ENCODE results near the gene CACNA1A.

CACNA1A gene

DNA sequence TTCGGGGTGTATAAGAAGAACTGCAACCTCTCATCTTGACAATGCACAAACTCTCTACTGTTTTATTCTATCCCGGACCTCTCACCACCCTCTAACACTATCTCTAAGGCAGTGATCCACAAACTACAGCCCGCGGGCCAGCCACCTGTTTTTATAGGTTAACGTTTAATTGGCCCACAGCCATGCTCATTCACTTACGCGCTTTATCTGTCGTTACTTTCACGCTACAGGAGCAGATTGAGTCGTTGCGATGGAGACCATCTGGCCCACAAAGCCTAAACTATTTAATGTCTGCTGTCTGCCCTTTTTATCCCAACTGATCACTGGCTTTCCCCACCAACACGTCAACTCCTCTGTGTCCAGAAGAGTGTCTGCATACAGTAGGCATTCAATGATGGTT is 158.9 kb downstream of the CACNA1A start:
- H3K4me3 Mint-ChIP-seq = no peak overlapping the region
- no peak overlapping the region for H3K27ac Mint-ChIP-seq
- no peaks in the 10 kb centered on the region for H3K36me3 Mint-ChIP-seq (ENCODE audit: low read depth)
- DNase-seq = no peak
- H3K4me1 Mint-ChIP-seq (ENCODE audit: low read depth) = no peaks in the 10 kb centered on the region
- H3K9me3 Mint-ChIP-seq = peaks cover 9% of the 10 kb centered on the region
- H3K27me3 Mint-ChIP-seq = peaks cover 22% of the 10 kb centered on the region

DNA sequence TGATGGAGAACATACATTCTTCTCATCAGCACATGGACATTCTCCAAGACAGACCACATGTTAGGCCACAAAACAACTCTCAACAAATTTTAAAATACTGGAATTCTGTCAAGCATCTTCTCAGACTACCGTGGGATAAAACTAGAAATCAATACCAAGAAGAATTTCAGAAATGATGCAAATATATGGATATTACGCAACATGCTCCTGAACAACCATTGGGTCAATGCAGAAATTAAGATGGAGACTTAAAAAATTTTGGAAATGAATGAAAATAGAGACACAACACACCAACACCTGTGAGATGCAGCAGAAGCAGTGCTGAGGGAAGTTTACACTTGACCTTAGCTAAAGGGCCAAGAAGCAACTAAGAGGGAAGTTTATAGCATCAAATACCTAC is 162.8 kb downstream of the CACNA1A start:
- no peak for DNase-seq
- H3K9me3 Mint-ChIP-seq = no peaks in the 10 kb centered on the region
- no peak overlapping the region for H3K27ac Mint-ChIP-seq
- peaks cover 39% of the 10 kb centered on the region for H3K27me3 Mint-ChIP-seq
- H3K4me3 Mint-ChIP-seq = no peak overlapping the region
- no peaks in the 10 kb centered on the region for H3K36me3 Mint-ChIP-seq (ENCODE audit: low read depth)
- H3K4me1 Mint-ChIP-seq (ENCODE audit: low read depth) = no peaks in the 10 kb centered on the region

DNA sequence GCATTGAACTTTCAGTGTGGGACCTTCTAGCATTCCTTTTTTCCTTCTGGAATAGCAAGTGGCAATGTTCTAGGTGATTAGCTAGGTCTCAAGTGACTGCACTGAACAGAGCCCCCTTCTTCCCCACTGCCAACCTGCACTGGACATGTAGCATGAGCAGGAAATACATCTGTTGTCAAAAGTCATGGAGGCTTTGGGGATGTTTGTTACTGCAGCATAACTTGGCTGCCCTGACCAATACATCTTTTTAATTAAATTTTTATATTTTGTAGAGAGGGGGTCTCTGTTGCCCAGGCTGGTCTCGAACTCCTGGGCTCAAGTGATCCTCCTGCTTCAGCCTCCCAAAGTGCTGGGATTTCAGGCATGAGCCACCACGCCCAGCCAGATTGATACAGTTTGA is 163.6 kb downstream of the CACNA1A start:
- Mint-ChIP-seq H3K4me3 (no peak overlapping the region), H3K36me3 (ENCODE audit: low read depth) (no peaks in the 10 kb centered on the region), H3K27me3 (peaks cover 39% of the 10 kb centered on the region), H3K27ac (no peak overlapping the region), H3K4me1 (ENCODE audit: low read depth) (no peaks in the 10 kb centered on the region), H3K9me3 (no peaks in the 10 kb centered on the region)
- DNase-seq = no peak

DNA sequence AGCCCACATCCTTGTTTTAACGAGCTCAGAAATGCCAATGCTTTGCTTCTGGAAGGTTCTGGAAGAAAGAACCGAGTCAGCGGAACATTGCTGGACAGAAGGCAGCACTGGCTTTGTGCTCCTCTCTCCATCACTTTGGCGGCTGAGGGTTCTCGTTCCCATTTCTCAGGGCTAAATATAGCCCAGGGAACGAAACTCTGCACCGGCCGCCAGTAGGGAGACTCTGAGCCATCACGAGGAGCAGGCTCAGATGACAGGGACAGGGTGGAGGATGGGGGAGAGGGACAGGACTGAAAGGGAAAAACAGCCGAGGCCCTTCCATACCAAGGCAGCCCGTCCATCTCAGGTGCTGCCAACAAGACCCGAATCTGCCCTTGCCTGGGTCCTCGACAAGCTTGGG is 166.4 kb downstream of the CACNA1A start:
- peaks cover 34% of the 10 kb centered on the region for H3K27me3 Mint-ChIP-seq
- no peak for DNase-seq

DNA sequence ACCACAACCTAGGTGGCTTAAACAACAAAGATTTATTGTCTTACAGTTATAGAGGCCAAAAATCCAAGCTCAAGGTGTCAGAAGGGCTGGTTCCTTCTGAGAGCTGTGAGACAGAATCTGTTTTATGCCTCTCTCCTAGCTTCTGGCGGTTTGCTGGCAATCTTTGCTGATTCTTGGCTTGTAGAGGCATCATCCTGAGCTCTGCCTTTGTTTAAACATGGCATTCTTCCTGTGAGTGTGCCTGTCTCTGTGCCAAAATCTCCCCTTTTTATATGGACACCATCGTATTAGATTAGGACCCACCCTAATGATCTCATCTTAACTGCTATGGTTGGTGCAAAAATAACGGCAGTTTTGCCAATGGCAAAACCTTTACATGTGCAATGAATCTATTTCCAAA is 169.1 kb downstream of the CACNA1A start:
- H3K27ac Mint-ChIP-seq = no peak overlapping the region
- no peak for DNase-seq
- no peaks in the 10 kb centered on the region for H3K4me1 Mint-ChIP-seq (ENCODE audit: low read depth)
- peaks cover 42% of the 10 kb centered on the region for H3K27me3 Mint-ChIP-seq
- H3K4me3 Mint-ChIP-seq = no peak overlapping the region
- H3K36me3 Mint-ChIP-seq (ENCODE audit: low read depth) = no peaks in the 10 kb centered on the region
- H3K9me3 Mint-ChIP-seq = no peaks in the 10 kb centered on the region

More for the DNA sequence above, 166.4 kb downstream of the CACNA1A start:
- Mint-ChIP-seq H3K27ac (no peak overlapping the region), H3K9me3 (no peaks in the 10 kb centered on the region), H3K4me3 (no peak overlapping the region), H3K4me1 (ENCODE audit: low read depth) (no peaks in the 10 kb centered on the region), H3K36me3 (ENCODE audit: low read depth) (no peaks in the 10 kb centered on the region)

DNA sequence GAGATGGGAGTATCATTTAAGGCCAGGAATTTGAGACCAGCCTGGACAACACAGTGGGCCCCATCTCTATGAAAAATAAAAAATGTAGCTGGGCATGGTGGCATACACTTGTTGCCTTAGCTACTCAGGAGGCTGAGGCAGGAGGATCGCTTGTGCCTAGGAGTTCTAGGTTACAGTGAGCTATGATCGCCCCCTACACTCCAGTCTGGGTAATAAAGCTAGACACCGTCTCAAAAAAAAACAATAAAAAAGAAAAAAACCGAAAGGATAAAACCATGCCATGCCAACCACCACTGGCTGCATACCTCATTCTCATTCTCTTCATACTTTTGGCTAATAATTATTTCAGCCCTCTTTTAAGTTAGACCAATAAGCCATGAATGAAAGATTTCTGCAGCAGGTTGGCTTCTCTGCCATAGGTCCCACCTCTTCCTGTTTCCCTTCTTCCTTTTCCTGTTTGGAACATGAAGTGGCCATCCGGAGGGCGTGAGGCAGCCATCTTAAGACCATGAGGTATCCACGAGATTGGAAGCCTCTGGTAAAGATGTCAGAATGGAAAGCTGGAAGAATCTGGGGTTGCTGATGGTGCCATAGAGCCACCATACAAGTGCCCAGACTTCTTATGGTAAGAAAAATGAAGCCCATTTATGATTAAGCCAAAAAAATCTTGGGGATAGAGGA is 171.3 kb downstream of the CACNA1A start:
- H3K27ac Mint-ChIP-seq = no peak overlapping the region
- peaks cover 30% of the 10 kb centered on the region for H3K27me3 Mint-ChIP-seq
- H3K4me1 Mint-ChIP-seq (ENCODE audit: low read depth) = no peaks in the 10 kb centered on the region
- no peaks in the 10 kb centered on the region for H3K36me3 Mint-ChIP-seq (ENCODE audit: low read depth)
- H3K9me3 Mint-ChIP-seq = no peaks in the 10 kb centered on the region
- no peak for DNase-seq
- no peak overlapping the region for H3K4me3 Mint-ChIP-seq

DNA sequence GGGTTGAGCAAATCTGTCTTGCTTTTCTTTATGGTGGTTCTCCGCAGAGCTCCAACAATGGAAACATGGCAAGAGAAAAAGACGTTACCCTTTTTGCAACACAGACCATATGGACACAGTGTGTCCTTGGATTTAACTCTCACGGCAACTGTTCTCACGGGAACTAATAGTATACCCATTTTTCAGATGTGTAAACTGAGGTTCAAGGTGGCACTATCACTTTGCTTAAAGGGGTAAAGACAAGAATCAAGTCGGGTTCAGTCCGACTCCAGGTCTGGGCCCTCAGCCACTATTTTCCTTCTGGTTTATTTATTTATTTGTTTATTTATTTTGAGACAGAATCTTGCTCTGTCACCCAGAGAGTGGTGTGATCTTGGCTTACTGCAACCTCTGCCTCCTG is 176.0 kb downstream of the CACNA1A start:
- Mint-ChIP-seq H3K4me3 (no peak overlapping the region), H3K4me1 (ENCODE audit: low read depth) (no peaks in the 10 kb centered on the region), H3K36me3 (ENCODE audit: low read depth) (no peaks in the 10 kb centered on the region), H3K9me3 (no peaks in the 10 kb centered on the region), H3K27me3 (peaks cover 29% of the 10 kb centered on the region), H3K27ac (no peak overlapping the region)
- DNase-seq = no peak

DNA sequence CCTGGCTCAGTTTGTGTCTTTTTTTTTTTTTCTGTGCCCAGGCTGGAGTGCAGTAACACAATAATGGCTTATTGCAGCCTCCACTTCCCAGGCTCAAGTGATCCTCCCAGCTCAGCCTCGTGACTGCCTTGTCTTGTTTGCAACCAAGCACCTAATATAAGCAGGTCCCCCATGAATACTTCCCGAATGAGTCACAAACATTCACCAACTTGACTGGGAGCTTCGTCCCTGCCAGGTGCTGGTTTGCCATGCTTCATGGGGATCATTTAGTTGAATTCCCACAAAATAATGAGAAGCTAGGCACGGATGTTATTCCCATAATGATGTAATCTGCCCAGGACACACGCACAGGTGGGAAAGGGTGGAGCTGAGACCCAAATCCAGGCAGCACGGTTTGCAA is 176.5 kb downstream of the CACNA1A start:
- no peak overlapping the region for H3K4me3 Mint-ChIP-seq
- no peaks in the 10 kb centered on the region for H3K36me3 Mint-ChIP-seq (ENCODE audit: low read depth)
- H3K4me1 Mint-ChIP-seq (ENCODE audit: low read depth) = no peaks in the 10 kb centered on the region
- no peak overlapping the region for H3K27ac Mint-ChIP-seq
- no peaks in the 10 kb centered on the region for H3K9me3 Mint-ChIP-seq
- no peak for DNase-seq
- H3K27me3 Mint-ChIP-seq = peaks cover 26% of the 10 kb centered on the region

DNA sequence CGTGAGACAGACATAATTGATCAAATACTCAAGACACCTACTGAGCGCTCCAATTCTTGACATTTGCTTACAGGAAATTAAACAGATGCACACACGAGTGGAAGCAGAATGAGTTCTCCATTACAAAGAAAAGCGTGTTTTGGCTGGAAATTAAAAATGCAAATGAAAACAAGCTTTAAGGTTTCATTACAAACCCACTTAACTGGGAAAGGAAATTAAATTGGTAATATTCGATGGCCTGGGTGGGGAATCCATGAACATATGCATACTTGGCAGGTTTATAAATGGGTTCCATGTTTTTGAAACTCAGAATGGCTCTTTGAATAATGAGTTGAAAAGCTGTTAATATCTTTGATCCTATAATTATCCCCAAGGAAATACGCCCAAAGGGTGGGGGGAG is 178.0 kb downstream of the CACNA1A start:
- H3K4me1 Mint-ChIP-seq (ENCODE audit: low read depth) = no peaks in the 10 kb centered on the region

DNA sequence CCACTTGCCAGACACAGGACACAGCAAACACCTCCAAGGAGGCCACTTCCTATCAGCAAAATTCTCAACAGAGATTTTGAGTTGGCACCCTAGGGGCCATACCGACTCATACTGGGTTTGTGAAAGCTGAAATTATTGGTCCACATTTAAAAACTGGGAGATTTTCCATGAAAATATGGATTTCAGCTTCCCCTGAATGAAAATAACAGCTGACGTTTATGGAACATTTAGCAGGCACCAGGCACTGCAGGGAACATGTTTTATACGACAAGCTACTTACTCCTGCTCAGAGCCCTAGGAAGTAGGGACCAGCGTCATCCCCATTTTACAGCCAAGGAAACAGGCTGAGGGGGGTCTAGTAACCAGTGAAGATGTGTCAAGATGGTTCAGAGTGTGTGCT is 186.8 kb downstream of the CACNA1A start:
- Mint-ChIP-seq H3K9me3 (peaks cover 8% of the 10 kb centered on the region), H3K36me3 (ENCODE audit: low read depth) (no peaks in the 10 kb centered on the region), H3K27me3 (peaks cover 41% of the 10 kb centered on the region), H3K27ac (no peak overlapping the region), H3K4me1 (ENCODE audit: low read depth) (no peaks in the 10 kb centered on the region), H3K4me3 (no peak overlapping the region)
- DNase-seq = no peak

More for the DNA sequence above, 178.0 kb downstream of the CACNA1A start:
- H3K4me3 Mint-ChIP-seq = no peak overlapping the region
- peaks cover 25% of the 10 kb centered on the region for H3K27me3 Mint-ChIP-seq
- no peak for DNase-seq
- H3K36me3 Mint-ChIP-seq (ENCODE audit: low read depth) = no peaks in the 10 kb centered on the region
- peaks cover 5% of the 10 kb centered on the region for H3K9me3 Mint-ChIP-seq
- H3K27ac Mint-ChIP-seq = no peak overlapping the region

DNA sequence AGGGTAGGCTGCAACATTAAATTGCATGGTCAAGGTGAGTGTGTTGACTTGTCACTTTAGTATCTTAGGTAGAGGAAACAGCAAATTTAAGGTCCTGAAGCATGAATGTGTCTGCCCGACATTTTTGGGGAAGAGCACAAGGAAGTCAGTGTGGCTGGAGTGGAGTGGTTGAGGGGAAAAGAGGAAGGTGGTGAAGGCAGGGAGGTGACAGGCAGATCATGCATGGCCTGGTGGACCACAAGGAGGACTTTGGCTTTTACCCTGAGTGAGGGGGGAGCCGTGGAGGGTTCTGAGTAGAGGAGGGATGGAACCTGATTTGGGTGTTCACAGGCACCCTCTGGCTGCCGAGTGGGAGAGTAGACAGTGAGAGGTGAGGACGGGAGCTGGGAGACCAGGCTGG is 188.1 kb downstream of the CACNA1A start:
- H3K4me3 Mint-ChIP-seq = no peak overlapping the region
- no peaks in the 10 kb centered on the region for H3K36me3 Mint-ChIP-seq (ENCODE audit: low read depth)
- no peaks in the 10 kb centered on the region for H3K4me1 Mint-ChIP-seq (ENCODE audit: low read depth)
- peaks cover 3% of the 10 kb centered on the region for H3K9me3 Mint-ChIP-seq
- DNase-seq = no peak
- no peak overlapping the region for H3K27ac Mint-ChIP-seq
- peaks cover 33% of the 10 kb centered on the region for H3K27me3 Mint-ChIP-seq

DNA sequence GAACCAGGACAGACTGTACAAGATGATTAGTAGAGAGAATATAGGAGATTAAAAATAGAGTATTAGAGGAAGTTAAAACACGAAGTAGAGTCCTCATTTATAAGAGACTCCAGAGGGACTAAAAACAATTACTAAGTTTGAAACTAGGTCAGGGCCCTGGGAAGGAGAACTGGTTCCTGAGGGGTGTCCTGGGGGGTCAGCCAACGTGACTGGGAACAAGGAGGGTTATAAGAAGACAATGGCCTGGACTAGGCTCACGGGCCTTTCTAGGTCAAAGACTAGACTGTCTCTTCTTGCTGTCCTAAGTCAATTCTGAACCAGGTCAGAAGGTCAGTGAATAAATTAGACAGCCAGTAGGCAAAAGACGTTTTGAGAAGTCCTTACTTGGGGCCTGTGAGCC is 190.8 kb downstream of the CACNA1A start:
- no peak for DNase-seq
- H3K9me3 Mint-ChIP-seq = peaks cover 3% of the 10 kb centered on the region
- no peak overlapping the region for H3K27ac Mint-ChIP-seq
- H3K4me3 Mint-ChIP-seq = no peak overlapping the region
- H3K4me1 Mint-ChIP-seq (ENCODE audit: low read depth) = no peaks in the 10 kb centered on the region
- peaks cover 27% of the 10 kb centered on the region for H3K27me3 Mint-ChIP-seq
- H3K36me3 Mint-ChIP-seq (ENCODE audit: low read depth) = no peaks in the 10 kb centered on the region

DNA sequence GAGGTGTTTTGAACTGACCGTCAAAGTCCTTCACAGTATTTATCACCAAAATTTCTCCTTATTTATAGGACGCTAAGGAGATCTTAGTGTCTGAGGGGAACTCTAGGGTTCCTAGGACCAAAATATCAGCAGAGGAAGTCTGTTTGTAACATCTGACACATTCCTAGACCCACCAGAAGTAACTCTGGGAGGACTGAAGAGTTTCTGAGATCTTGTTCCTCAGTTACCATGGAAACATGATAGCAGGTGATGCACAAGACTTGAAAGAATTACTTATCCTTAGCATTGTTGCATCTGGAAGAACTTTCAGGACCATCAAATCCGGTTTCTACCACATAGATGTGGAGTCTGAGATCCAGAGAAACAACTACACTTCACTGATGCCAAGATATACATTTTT is 191.5 kb downstream of the CACNA1A start:
- Mint-ChIP-seq H3K4me1 (ENCODE audit: low read depth) (no peaks in the 10 kb centered on the region), H3K36me3 (ENCODE audit: low read depth) (no peaks in the 10 kb centered on the region)
- DNase-seq = no peak

DNA sequence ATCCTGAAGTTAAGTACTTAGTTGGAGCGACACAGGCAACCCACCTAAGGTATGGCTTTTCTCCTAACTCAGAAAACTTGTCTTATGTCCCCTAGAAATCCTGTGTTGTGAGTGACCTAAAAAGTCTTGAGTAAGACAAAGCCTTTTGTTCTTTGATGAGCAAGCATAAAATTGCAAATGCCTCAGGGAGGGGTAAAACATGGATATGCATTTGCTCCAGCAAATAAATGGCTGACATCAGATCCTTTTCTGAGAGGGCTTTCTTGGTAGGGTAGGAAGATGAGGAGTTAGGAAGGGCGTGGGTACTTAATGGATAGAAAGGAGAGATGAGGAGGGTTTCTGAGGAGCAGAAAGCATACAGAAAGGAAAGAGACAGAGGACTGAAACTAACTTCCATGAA is 192.4 kb downstream of the CACNA1A start:
- H3K4me3 Mint-ChIP-seq = no peak overlapping the region
- peaks cover 3% of the 10 kb centered on the region for H3K9me3 Mint-ChIP-seq
- H3K27ac Mint-ChIP-seq = no peak overlapping the region
- H3K4me1 Mint-ChIP-seq (ENCODE audit: low read depth) = no peaks in the 10 kb centered on the region
- H3K36me3 Mint-ChIP-seq (ENCODE audit: low read depth) = no peaks in the 10 kb centered on the region
- H3K27me3 Mint-ChIP-seq = peaks cover 23% of the 10 kb centered on the region
- no peak for DNase-seq

More for the DNA sequence above, 191.5 kb downstream of the CACNA1A start:
- H3K9me3 Mint-ChIP-seq = peaks cover 3% of the 10 kb centered on the region
- H3K27me3 Mint-ChIP-seq = peaks cover 29% of the 10 kb centered on the region
- no peak overlapping the region for H3K4me3 Mint-ChIP-seq
- H3K27ac Mint-ChIP-seq = no peak overlapping the region

DNA sequence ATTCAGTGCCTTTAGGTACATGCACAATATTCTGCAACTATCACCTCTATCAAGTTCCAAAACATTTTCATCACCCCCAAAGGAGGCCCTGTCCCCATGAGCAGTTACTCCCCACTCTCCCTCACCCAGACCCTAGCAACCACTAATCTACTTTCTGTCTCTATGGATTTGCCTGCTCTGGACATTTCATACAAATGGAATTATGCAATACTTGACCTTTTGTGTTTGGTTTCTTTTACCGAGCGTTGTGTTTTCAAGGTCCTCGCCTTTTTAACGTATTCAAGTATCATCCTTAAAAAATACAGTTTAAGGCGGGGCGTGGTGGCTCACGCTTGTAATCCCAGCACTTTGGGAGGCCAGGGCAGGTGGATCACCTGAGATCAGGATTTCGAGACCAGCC is 196.4 kb downstream of the CACNA1A start:
- Mint-ChIP-seq H3K4me3 (no peak overlapping the region), H3K27me3 (peaks cover 18% of the 10 kb centered on the region), H3K4me1 (ENCODE audit: low read depth) (no peaks in the 10 kb centered on the region), H3K36me3 (ENCODE audit: low read depth) (no peaks in the 10 kb centered on the region), H3K27ac (no peak overlapping the region), H3K9me3 (no peaks in the 10 kb centered on the region)
- DNase-seq = no peak

Measured in activated T-cell treated with anti-CD3 and anti-CD28 coated beads, Interleukin-2, amount 50 U/mL, for 24 hours (primary cell).